Osteocyte (in vitro differentiated cells): Measurements from ENCODE around the gene DCXR. TPM values are rescaled to one million over a fixed set of nuclear protein-coding genes. Genes with fewer than 3 reads are reported as not detected.

ENCODE experiments used
- DNase-seq: peaks from one replicate; pipeline ENCODE4 v3.0.0; 2021; ENCODE audit warnings: mixed read lengths; ENCODE audit not compliant: unreplicated experiment; ENCODE audit errors: extremely low spot score
- H3K27ac Mint-ChIP-seq: one replicate; pipeline ENCODE4 v1.8.0; 2021; ENCODE audit warnings: mild to moderate bottlenecking, mixed read lengths; ENCODE audit not compliant: unreplicated experiment
- H3K27me3 Mint-ChIP-seq: one replicate; pipeline ENCODE4 v1.8.0; 2021; ENCODE audit warnings: mixed read lengths; ENCODE audit not compliant: unreplicated experiment
- H3K36me3 Mint-ChIP-seq: one replicate; pipeline ENCODE4 v1.8.0; 2021; ENCODE audit warnings: mixed read lengths; ENCODE audit not compliant: unreplicated experiment
- H3K4me1 Mint-ChIP-seq: one replicate; pipeline ENCODE4 v1.8.0; 2021; ENCODE audit warnings: mixed read lengths; ENCODE audit not compliant: unreplicated experiment
- H3K4me3 Mint-ChIP-seq: one replicate; pipeline ENCODE4 v1.8.0; 2021; ENCODE audit warnings: mild to moderate bottlenecking, moderate library complexity, mixed read lengths; ENCODE audit not compliant: unreplicated experiment
- H3K9me3 Mint-ChIP-seq: one replicate; pipeline ENCODE4 v1.8.0; 2021; ENCODE audit warnings: mixed read lengths; ENCODE audit not compliant: unreplicated experiment
- total RNA-seq: library from RNA; stranded (reverse); gene quantifications from 2 replicates; pipeline ENCODE4 v1.2.1, GENCODE V29; 2021
- TF ChIP-seq, protein P1 (sequence below): fragments of 200-600 bp; sonication (generic); IDR thresholded peaks from 2 replicates; pipeline ENCODE4 v1.5.0; 2021; ENCODE audit warnings: antibody characterized with exemption, mild to moderate bottlenecking, moderate library complexity

The DCXR gene
- total RNA-seq, 1 donor from 2014 or later: 69.0 TPM

DNA sequence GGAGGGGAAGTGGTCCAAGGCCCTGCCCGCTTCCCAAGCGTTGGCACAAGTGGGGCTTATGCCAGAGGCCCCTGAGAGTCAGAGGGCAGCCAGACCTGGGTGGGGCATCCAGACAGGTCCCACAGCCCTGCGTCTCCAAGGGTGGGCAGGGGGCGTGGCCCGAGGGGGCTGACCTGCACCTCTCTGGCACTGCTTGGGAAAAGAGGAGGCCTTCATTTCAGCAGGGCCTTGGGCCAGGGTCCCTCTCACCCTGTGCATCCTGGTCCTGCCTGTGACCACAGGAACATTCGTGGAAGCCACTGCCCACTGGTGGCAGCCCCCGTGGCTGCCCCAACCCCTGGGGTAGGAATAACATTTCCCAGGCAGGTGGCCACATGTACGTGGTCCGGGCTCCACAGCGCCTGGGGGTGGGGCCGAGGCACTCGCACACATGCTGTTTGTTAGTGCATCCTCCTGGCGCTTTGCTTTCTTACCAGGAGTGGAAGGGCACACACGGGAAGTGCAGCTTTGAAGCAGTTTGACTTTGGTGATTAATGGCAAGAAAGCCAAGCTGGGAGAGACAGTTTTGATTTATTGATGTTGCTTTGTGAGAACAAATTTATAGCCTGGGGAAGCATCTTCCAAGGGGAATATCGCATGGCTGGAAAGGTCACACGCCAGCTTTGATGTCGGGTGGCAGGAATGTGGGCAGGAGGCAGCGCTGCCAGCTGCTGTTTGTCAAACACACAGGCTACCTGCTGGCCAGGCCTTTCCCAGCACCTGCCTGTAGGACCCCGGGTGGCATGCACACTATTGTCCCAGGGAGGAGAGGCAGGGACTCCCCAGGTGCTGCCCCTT lies 19.1 kb downstream of the DCXR start:
- TF ChIP-seq, protein P1, sequence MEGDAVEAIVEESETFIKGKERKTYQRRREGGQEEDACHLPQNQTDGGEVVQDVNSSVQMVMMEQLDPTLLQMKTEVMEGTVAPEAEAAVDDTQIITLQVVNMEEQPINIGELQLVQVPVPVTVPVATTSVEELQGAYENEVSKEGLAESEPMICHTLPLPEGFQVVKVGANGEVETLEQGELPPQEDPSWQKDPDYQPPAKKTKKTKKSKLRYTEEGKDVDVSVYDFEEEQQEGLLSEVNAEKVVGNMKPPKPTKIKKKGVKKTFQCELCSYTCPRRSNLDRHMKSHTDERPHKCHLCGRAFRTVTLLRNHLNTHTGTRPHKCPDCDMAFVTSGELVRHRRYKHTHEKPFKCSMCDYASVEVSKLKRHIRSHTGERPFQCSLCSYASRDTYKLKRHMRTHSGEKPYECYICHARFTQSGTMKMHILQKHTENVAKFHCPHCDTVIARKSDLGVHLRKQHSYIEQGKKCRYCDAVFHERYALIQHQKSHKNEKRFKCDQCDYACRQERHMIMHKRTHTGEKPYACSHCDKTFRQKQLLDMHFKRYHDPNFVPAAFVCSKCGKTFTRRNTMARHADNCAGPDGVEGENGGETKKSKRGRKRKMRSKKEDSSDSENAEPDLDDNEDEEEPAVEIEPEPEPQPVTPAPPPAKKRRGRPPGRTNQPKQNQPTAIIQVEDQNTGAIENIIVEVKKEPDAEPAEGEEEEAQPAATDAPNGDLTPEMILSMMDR: no peak
- no peak overlapping the region for H3K4me3 Mint-ChIP-seq

DNA sequence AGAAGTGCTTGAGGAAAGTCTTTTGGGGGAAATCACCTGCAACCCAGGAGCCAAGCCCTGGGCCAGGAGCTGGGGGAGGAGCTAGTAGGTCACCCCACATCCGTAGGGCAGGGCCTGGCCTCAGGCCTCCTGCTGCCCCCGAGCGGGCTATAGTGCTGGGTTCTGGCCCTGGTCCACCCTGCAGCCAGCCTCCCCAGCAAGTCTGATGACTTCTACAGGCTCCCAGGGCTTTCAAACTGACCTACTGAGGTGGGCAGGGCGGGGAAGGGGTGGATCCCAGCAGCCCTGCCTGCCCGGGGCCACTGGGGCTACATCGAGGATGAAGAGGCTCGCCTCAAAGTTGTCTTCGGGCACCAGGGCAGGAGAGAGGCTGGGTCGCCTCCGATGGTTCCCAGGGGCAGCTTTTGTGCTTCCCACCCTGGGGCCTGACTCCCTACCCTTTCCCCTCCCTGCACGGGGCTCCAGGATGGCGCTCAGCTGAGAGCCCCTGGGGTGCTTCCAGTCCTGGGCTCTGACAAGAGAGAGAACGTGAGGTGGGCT lies 19.8 kb downstream of the DCXR start:
- H3K36me3 Mint-ChIP-seq: peaks cover 5% of the 10 kb centered on the region
- peaks cover 19% of the 10 kb centered on the region for H3K4me1 Mint-ChIP-seq
- H3K27me3 Mint-ChIP-seq: no peaks in the 10 kb centered on the region
- no peak overlapping the region for H3K27ac Mint-ChIP-seq
- H3K4me3 Mint-ChIP-seq: no peak overlapping the region
- DNase-seq: no peak
- TF ChIP-seq, protein P1: no peak
- H3K9me3 Mint-ChIP-seq: no peaks in the 10 kb centered on the region

More for the DNA sequence above, 19.1 kb downstream of the DCXR start:
- no peaks in the 10 kb centered on the region for H3K9me3 Mint-ChIP-seq
- no peak overlapping the region for H3K27ac Mint-ChIP-seq
- DNase-seq: no peak
- peaks cover 13% of the 10 kb centered on the region for H3K4me1 Mint-ChIP-seq
- H3K36me3 Mint-ChIP-seq: peaks cover 5% of the 10 kb centered on the region
- H3K27me3 Mint-ChIP-seq: no peaks in the 10 kb centered on the region

DNA sequence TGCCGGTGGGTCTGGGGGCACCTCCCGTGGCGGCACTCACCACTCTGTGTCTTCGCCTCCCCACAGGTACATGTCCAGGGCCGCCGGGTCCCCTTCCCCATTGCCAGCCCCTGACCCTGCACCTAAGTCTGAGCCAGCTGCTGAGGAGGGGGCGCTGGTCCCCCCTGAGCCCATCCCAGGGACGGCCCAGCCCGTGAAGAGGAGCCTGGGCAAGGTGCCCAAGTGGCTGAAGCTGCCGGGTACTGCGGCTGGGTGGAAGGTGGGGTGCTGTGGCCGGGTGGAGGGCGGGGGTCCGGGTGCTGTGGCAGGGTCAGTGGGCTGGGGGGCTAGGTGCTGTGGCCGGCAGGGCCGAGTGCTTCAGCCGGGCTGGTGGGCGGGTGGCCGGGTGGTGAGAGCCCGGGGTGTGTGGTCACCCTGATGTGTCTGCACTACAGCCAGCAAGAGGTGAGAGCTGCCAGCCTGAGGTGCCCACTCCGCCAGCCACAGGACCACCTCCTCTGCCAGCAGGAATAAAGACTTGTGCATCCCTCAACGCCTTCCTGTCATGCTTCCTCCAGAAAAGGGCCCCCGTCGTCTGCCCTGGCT lies 20.5 kb downstream of the DCXR start:
- Mint-ChIP-seq H3K36me3 (peaks cover 5% of the 10 kb centered on the region), H3K27ac (no peak overlapping the region), H3K27me3 (no peaks in the 10 kb centered on the region), H3K9me3 (no peaks in the 10 kb centered on the region), H3K4me1 (peaks cover 18% of the 10 kb centered on the region), H3K4me3 (no peak overlapping the region)
- no peak for DNase-seq
- TF ChIP-seq, protein P1: no peak

DNA sequence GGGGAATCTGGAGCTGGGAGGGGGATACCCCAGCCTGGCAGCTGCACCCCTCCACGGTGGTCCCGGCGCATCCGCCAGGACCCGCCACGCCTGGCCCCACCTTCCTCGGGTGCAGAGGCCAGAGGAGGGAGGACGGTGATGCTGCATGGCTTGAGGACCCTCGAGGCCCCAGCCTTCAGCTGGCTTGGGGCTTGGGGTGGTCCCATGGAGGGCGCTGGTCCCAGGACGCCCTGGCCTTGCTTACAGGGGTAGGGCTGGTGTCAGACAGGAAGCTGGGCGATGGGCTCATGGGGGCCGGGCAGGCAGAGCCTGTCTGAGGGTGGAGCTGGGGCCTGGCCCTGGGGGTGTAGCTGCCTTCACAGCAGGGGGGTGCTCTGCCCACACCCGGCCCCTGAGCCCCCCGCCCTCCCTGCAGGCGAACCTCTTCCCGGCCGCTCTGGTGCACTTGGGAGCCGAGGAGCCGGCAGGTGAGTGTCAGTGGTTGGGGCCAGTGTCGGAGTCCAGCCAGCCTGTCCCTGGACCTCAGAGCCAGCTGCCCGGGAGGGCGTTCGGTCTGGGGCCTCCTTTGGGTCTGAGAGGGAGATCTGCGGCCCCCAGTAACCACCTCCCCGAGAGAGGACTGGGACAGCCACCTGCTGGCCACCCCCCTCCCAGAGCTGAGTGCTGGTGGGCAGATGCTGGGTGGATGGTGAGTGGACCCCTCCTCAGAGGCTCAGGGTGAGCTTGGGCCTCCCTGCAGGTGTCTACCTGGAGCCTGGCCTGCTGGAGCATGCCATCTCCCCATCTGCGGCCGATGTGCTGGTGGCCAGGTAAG lies 21.2 kb downstream of the DCXR start:
- TF ChIP-seq, protein P1: no peak
- H3K36me3 Mint-ChIP-seq: peaks cover 5% of the 10 kb centered on the region
- no peak overlapping the region for H3K27ac Mint-ChIP-seq

More for the DNA sequence above, 21.2 kb downstream of the DCXR start:
- Mint-ChIP-seq H3K9me3 (no peaks in the 10 kb centered on the region), H3K4me3 (no peak overlapping the region), H3K27me3 (no peaks in the 10 kb centered on the region), H3K4me1 (peaks cover 11% of the 10 kb centered on the region)
- no peak for DNase-seq
